Esophagus muscularis mucosa (tissue), 3 donors: ENCODE measurements around the gene JPH3.

Experiments used
- POLR2A ChIP-seq: fragments of 450-650 bp; IDR thresholded peaks from one replicate; pipeline ENCODE4 v1.6.1; 2017; ENCODE audit warnings: antibody characterized with exemption, moderate library complexity, mild to moderate bottlenecking, low read depth
- TF ChIP-seq, protein P1 (sequence below), 3 experiments: fragments of 200-600 bp in 2 of 3; fragments of 450-650 bp in 1 of 3; sonication (generic) in 2 of 3; IDR thresholded peaks; one replicate each; pipeline ENCODE4 v1.5.1; 2017 to 2019; ENCODE audit warnings: antibody characterized with exemption in 3 of 3, mild to moderate bottlenecking in 2 of 3, moderate library complexity in 1 of 3

DNA sequence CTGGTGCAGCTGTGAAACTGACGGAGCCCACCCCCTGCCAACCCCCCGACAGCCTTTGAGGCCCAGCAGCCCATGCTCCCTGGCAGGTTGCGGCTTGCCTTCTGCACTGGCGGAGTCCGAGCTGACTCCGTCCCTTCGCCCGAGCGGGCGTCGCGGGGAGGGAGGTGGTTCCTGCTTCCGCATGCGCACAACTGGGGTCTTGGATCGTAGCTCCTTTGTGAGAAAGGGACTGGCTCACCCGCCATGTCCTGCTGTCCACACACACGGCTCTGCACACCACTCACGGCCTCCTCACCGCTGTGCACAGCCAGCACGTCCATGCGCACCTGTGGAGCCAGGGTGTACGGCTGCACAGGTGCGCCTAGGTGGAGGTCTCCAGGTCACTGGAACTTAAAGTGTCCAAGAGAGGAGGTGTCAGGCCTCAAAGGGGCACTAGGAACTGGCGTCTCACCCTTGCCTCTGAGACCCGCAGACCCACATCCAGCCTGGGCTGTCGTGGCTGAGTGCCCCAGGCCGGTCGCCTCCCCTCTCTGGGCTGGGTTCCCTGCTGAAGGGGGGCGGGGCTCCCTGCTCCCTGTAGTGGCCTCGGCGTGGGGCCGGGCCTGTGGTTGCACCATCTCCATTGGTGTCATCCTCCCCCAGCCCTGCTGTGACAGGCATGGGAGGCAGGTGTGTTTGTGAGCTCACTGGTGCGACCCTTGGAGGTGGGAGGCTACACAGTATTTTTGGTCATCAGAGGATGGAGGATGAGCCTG is 45.3 kb downstream of the JPH3 start:
- TF ChIP-seq, protein P1, sequence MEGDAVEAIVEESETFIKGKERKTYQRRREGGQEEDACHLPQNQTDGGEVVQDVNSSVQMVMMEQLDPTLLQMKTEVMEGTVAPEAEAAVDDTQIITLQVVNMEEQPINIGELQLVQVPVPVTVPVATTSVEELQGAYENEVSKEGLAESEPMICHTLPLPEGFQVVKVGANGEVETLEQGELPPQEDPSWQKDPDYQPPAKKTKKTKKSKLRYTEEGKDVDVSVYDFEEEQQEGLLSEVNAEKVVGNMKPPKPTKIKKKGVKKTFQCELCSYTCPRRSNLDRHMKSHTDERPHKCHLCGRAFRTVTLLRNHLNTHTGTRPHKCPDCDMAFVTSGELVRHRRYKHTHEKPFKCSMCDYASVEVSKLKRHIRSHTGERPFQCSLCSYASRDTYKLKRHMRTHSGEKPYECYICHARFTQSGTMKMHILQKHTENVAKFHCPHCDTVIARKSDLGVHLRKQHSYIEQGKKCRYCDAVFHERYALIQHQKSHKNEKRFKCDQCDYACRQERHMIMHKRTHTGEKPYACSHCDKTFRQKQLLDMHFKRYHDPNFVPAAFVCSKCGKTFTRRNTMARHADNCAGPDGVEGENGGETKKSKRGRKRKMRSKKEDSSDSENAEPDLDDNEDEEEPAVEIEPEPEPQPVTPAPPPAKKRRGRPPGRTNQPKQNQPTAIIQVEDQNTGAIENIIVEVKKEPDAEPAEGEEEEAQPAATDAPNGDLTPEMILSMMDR (IDR thresholded peaks at IDR 0.05), result no peak
- TF ChIP-seq POLR2A, result no peak
